Vagina (tissue), 2 donors: ENCODE measurements around the gene FUT8. TPM values are rescaled to one million over a fixed set of nuclear protein-coding genes. Genes with fewer than 3 reads are reported as not detected.

Source experiments
- DNase-seq, 2 donors: peaks; one replicate each; pipeline ENCODE4 v3.0.0-alpha.2; 2017; ENCODE audit errors: extremely low spot score in 2 of 2
- H3K27ac ChIP-seq: fragments of 200-600 bp; sonication (generic); one replicate; pipeline ENCODE4 v1.5.1; 2019
- H3K27me3 ChIP-seq: fragments of 200-600 bp; sonication (generic); one replicate; pipeline ENCODE4 v1.5.1; 2019
- H3K36me3 ChIP-seq, 2 donors: fragments of 200-600 bp; sonication (generic); one replicate each; pipeline ENCODE4 v1.5.1; 2017 to 2019
- H3K4me1 ChIP-seq: fragments of 200-600 bp; sonication (generic); one replicate; pipeline ENCODE4 v1.5.1; 2019
- H3K4me3 ChIP-seq, 2 donors: fragments of 200-600 bp; sonication (generic); 1 replicate in 1 of 2; 2 replicates in 1 of 2; pipeline ENCODE4 v1.5.1; 2016 to 2019
- H3K9me3 ChIP-seq: fragments of 200-600 bp; sonication (generic); one replicate; pipeline ENCODE4 v1.5.1; 2019
- CTCF ChIP-seq, 3 experiments: fragments of 450-650 bp in 2 of 3; fragments of 200-600 bp in 1 of 3; sonication (generic) in 1 of 3; IDR thresholded peaks; one replicate each; pipeline ENCODE4 v1.5.1; 2017 to 2019; ENCODE audit warnings: antibody characterized with exemption in 3 of 3, mild to moderate bottlenecking in 2 of 3, moderate library complexity in 2 of 3
- POLR2A ChIP-seq, 2 donors: fragments of 450-650 bp; IDR thresholded peaks; one replicate each; pipeline ENCODE4 v1.6.1; 2017; ENCODE audit warnings: antibody characterized with exemption in 2 of 2, mild to moderate bottlenecking in 2 of 2, moderate library complexity in 2 of 2
- POLR2AphosphoS5 ChIP-seq, 2 donors: sonication (generic); formaldehyde crosslinking; IDR thresholded peaks; one replicate each; pipeline ENCODE4 v1.9.0; 2017; ENCODE audit warnings: antibody characterized with exemption in 2 of 2, mild to moderate bottlenecking in 2 of 2, low read depth in 1 of 2; ENCODE audit not compliant: insufficient read depth in 1 of 2
- intact Hi-C: fragments of 100-400 bp; cut with DNase I; formaldehyde crosslinking; loops from one replicate; pipeline ENCODE4 v1.15.1; 2023
- total RNA-seq: library from RNA; depleted of rRNA; stranded (reverse); fragments of >200 nt; gene quantifications from one replicate; pipeline ENCODE4 v1.2.3, GENCODE V29; 2016

Gene FUT8
- total RNA-seq, 1 donor from 2014 or later: 35.1 TPM

GRCh38 chr14:65471038-65471878, 58.7 kb downstream of the FUT8 start:
- H3K27me3 ChIP-seq: no peaks in the 10 kb centered on the region
- H3K36me3 ChIP-seq: no peaks in the 10 kb centered on the region
- H3K4me1 ChIP-seq: no peaks in the 10 kb centered on the region
- no peaks in the 10 kb centered on the region for H3K9me3 ChIP-seq
- H3K4me3 ChIP-seq: no peak overlapping the region
- no peak overlapping the region for H3K27ac ChIP-seq
- DNase-seq: no peak
- intact Hi-C loops: no loop called here
- TF ChIP-seq CTCF (IDR thresholded peaks at IDR 0.05) (no peak), POLR2A (IDR thresholded peaks at IDR 0.05) (no peak), POLR2AphosphoS5 (IDR thresholded peaks at IDR 0.05; ENCODE audit: insufficient read depth in 1 of 2, low read depth in 1 of 2) (no peak)

GRCh38 chr14:65472189-65472588, 59.7 kb downstream of the FUT8 start:
- DNase-seq: no peak
- no peaks in the 10 kb centered on the region for H3K4me1 ChIP-seq
- no peak overlapping the region for H3K27ac ChIP-seq
- intact Hi-C loops: no loop called here
- no peak for TF ChIP-seq POLR2A (IDR thresholded peaks at IDR 0.05)
- TF ChIP-seq POLR2AphosphoS5 (IDR thresholded peaks at IDR 0.05; ENCODE audit: insufficient read depth in 1 of 2, low read depth in 1 of 2): no peak
- TF ChIP-seq CTCF (IDR thresholded peaks at IDR 0.05): no peak
- H3K36me3 ChIP-seq: no peaks in the 10 kb centered on the region
- no peaks in the 10 kb centered on the region for H3K27me3 ChIP-seq
- H3K9me3 ChIP-seq: no peaks in the 10 kb centered on the region
- no peak overlapping the region for H3K4me3 ChIP-seq

GRCh38 chr14:65476273-65476941, 63.9 kb downstream of the FUT8 start:
- no peaks in the 10 kb centered on the region for H3K9me3 ChIP-seq
- intact Hi-C loops: no loop called here
- no peaks in the 10 kb centered on the region for H3K27me3 ChIP-seq
- no peak for DNase-seq
- no peak overlapping the region for H3K4me3 ChIP-seq
- TF ChIP-seq POLR2AphosphoS5 (IDR thresholded peaks at IDR 0.05; ENCODE audit: insufficient read depth in 1 of 2, low read depth in 1 of 2) (no peak), POLR2A (IDR thresholded peaks at IDR 0.05) (no peak), CTCF (IDR thresholded peaks at IDR 0.05) (no peak)
- no peak overlapping the region for H3K27ac ChIP-seq
- peaks cover 6% of the 10 kb centered on the region for H3K4me1 ChIP-seq
- no peaks in the 10 kb centered on the region for H3K36me3 ChIP-seq

- Histone ChIP-seq H3K4me3 (no peak overlapping the region), H3K4me1 (peaks cover 6% of the 10 kb centered on the region), H3K9me3 (no peaks in the 10 kb centered on the region), H3K27me3 (no peaks in the 10 kb centered on the region), H3K27ac (no peak overlapping the region), H3K36me3 (no peaks in the 10 kb centered on the region)
- TF ChIP-seq POLR2A (IDR thresholded peaks at IDR 0.05) (no peak), CTCF (IDR thresholded peaks at IDR 0.05) (no peak)
- intact Hi-C loops: no loop called here
- DNase-seq: no peak
Measured at GRCh38 chr14:65476942-65477318, 64.4 kb downstream of the FUT8 start.

GRCh38 chr14:65478017-65478416, 65.5 kb downstream of the FUT8 start:
- peaks cover 6% of the 10 kb centered on the region for H3K4me1 ChIP-seq
- intact Hi-C loops: no loop called here
- TF ChIP-seq CTCF (IDR thresholded peaks at IDR 0.05) (no peak), POLR2A (IDR thresholded peaks at IDR 0.05) (no peak), POLR2AphosphoS5 (IDR thresholded peaks at IDR 0.05; ENCODE audit: insufficient read depth in 1 of 2, low read depth in 1 of 2) (no peak)

More at GRCh38 chr14:65478017-65478416, 65.5 kb downstream of the FUT8 start:
- DNase-seq: no peak
- Histone ChIP-seq H3K9me3 (no peaks in the 10 kb centered on the region), H3K4me3 (no peak overlapping the region), H3K27ac (no peak overlapping the region), H3K36me3 (no peaks in the 10 kb centered on the region), H3K27me3 (no peaks in the 10 kb centered on the region)
